ENCODE measurements around the gene NUP54. TPM values are rescaled to one million over a fixed set of nuclear protein-coding genes. Genes with fewer than 3 reads are reported as not detected.

The NUP54 gene, protein sequence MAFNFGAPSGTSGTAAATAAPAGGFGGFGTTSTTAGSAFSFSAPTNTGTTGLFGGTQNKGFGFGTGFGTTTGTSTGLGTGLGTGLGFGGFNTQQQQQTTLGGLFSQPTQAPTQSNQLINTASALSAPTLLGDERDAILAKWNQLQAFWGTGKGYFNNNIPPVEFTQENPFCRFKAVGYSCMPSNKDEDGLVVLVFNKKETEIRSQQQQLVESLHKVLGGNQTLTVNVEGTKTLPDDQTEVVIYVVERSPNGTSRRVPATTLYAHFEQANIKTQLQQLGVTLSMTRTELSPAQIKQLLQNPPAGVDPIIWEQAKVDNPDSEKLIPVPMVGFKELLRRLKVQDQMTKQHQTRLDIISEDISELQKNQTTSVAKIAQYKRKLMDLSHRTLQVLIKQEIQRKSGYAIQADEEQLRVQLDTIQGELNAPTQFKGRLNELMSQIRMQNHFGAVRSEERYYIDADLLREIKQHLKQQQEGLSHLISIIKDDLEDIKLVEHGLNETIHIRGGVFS
- total RNA-seq: 38.5 and 46.7 TPM in 2 replicates

DNA sequence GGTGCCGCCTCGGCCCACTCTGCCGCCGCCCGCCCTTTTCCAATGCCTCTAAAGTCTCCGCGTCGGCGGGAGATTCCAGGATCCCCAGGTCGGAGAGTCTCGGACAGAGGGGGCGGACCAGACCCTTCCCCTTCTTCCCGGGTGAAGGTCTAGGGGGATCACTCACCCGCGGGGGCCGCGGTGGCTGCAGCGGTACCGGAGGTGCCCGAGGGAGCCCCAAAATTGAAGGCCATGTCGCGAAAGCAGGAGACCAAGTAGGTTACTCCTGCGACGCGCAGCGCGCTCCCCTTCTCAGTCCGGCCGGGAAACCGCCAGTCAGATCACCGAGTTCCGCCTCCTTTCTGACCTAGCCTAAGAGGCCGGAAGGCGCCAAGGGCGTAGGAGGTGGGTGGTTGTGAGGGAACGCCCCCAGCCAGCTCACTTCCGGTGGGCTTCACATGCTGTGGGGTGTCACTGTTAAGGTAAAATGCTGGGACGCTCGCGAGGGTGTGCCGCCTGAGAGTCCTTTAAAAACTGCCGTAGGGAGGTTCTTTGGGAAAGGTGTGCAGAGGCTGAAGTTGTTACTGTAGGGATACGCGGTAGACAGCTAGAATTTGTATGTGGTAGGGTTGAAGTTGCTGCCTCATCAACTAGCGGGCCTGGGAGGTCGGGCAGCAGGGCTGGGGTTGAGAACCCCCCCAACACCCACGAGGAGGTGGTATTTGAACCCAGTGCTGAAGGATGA is at the start of gene NUP54:
Gene NUP54 (minus strand): TSS at position 256 of the 724 bp plus-strand sequence. CDS start 23 bp downstream, at position 233.

DNA sequence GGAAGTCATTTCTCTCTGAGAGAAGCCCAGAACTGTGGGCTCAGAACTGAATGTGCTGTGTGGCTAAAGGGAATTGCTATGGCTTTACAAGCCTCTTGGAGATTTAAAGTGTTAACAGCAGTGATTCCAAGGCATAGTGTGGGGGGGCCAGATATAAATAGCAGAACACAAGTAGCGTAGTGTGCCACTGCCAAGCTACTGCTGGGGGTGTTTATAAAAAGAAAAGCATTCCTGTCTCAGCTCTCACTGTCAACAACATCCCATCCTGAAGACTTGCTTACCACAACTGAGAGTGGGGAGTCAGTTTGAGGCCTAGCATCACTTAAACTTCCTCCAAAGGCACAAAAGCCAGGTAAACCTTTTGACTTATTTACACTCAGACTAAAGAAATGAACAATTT is 73.7 kb downstream of the NUP54 start, which contains the start of gene ART3:
Gene ART3 (plus strand): TSS at position 242 of the 400 bp plus-strand sequence. CDS start 1,181 bp downstream, outside the sequence.

Other genes starting within 250 kb of the NUP54 start
- not detected in 2 replicates for gene PPEF2, start 245.9 kb downstream of the NUP54 start, total RNA-seq
- gene NAAA, start 207.4 kb downstream of the NUP54 start, total RNA-seq: 32.9 and 97.7 TPM in 2 replicates
- 21.6 and 25.3 TPM in 2 replicates for gene SDAD1, start 157.5 kb downstream of the NUP54 start, total RNA-seq
- gene CXCL9, start 140.9 kb downstream of the NUP54 start, total RNA-seq: not detected in 2 replicates
- not detected in 2 replicates for gene CXCL10, start 124.9 kb downstream of the NUP54 start, total RNA-seq
- not detected in 2 replicates for gene CXCL11, start 112.3 kb downstream of the NUP54 start, total RNA-seq
- gene ART3, start 73.7 kb downstream of the NUP54 start, total RNA-seq: not detected in 2 replicates
- gene SCARB2, start 65.4 kb upstream of the NUP54 start, total RNA-seq: 115 and 135 TPM in 2 replicates
- under 0.01 and 0.86 TPM in 2 replicates for gene FAM47E, start 103.3 kb upstream of the NUP54 start, total RNA-seq
- gene STBD1, start 158.3 kb upstream of the NUP54 start, total RNA-seq: 3.7 and 4.3 TPM in 2 replicates

All from myometrial cell (primary cell).